ENCODE results near the gene PLEKHA8.

PLEKHA8 gene

GRCh38 chr7:30165590-30165989 is 137.4 kb downstream of the PLEKHA8 start:
- H3K9me3 ChIP-seq = no peaks in the 10 kb centered on the region
- peak overlapping the region; percentile 33 for H3K27ac ChIP-seq
- TF ChIP-seq CTCF (IDR thresholded peaks at IDR 0.05) = no peak
- no peak overlapping the region for H3K4me3 ChIP-seq (ENCODE audit: low read depth in 1 of 2, low read length in 1 of 2)
- H3K27me3 ChIP-seq = no peaks in the 10 kb centered on the region
- H3K36me3 ChIP-seq = no peaks in the 10 kb centered on the region
- peaks cover 67 to 68% of the 10 kb centered on the region in 2 experiments for H3K4me1 ChIP-seq (ENCODE audit: control insufficient read depth in 1 of 2, insufficient read depth in 1 of 2, low read depth in 1 of 2, low read length in 1 of 2)

- H3K4me1 ChIP-seq (ENCODE audit: control insufficient read depth in 1 of 2, insufficient read depth in 1 of 2, low read depth in 1 of 2, low read length in 1 of 2) = peaks cover 67 to 68% of the 10 kb centered on the region in 2 experiments
- no peak overlapping the region for H3K4me3 ChIP-seq (ENCODE audit: low read depth in 1 of 2, low read length in 1 of 2)
These were observed 138.1 kb downstream of the PLEKHA8 start for GRCh38 chr7:30166155-30166840.

GRCh38 chr7:30166841-30167235 is 138.6 kb downstream of the PLEKHA8 start:
- Histone ChIP-seq H3K27ac (no peak overlapping the region), H3K4me1 (ENCODE audit: control insufficient read depth in 1 of 2, insufficient read depth in 1 of 2, low read depth in 1 of 2, low read length in 1 of 2) (peaks cover 67 to 68% of the 10 kb centered on the region in 2 experiments), H3K4me3 (ENCODE audit: low read depth in 1 of 2, low read length in 1 of 2) (no peak overlapping the region), H3K9me3 (no peaks in the 10 kb centered on the region), H3K36me3 (no peaks in the 10 kb centered on the region), H3K27me3 (no peaks in the 10 kb centered on the region)
- TF ChIP-seq CTCF (IDR thresholded peaks at IDR 0.05) = no peak

More at GRCh38 chr7:30166155-30166840, 138.1 kb downstream of the PLEKHA8 start:
- H3K36me3 ChIP-seq = no peaks in the 10 kb centered on the region
- no peak for TF ChIP-seq CTCF (IDR thresholded peaks at IDR 0.05)
- no peak overlapping the region for H3K27ac ChIP-seq
- H3K9me3 ChIP-seq = no peaks in the 10 kb centered on the region
- H3K27me3 ChIP-seq = no peaks in the 10 kb centered on the region

GRCh38 chr7:30167901-30168300 is 139.7 kb downstream of the PLEKHA8 start:
- Histone ChIP-seq H3K4me3 (ENCODE audit: low read depth in 1 of 2, low read length in 1 of 2) (no peak overlapping the region), H3K36me3 (no peaks in the 10 kb centered on the region), H3K9me3 (no peaks in the 10 kb centered on the region), H3K27me3 (no peaks in the 10 kb centered on the region), H3K27ac (no peak overlapping the region), H3K4me1 (ENCODE audit: control insufficient read depth in 1 of 2, insufficient read depth in 1 of 2, low read depth in 1 of 2, low read length in 1 of 2) (peaks cover 58 to 61% of the 10 kb centered on the region in 2 experiments)
- TF ChIP-seq CTCF (IDR thresholded peaks at IDR 0.05) = no peak

GRCh38 chr7:30168835-30169573 is 140.8 kb downstream of the PLEKHA8 start:
- no peak for TF ChIP-seq CTCF (IDR thresholded peaks at IDR 0.05)
- Histone ChIP-seq H3K9me3 (no peaks in the 10 kb centered on the region), H3K27me3 (no peaks in the 10 kb centered on the region), H3K4me3 (ENCODE audit: low read depth in 1 of 2, low read length in 1 of 2) (no peak overlapping the region), H3K36me3 (no peaks in the 10 kb centered on the region), H3K4me1 (ENCODE audit: control insufficient read depth in 1 of 2, insufficient read depth in 1 of 2, low read depth in 1 of 2, low read length in 1 of 2) (peaks cover 47 to 50% of the 10 kb centered on the region in 2 experiments), H3K27ac (no peak overlapping the region)
